ENCODE data around the gene HMCN2. TPM values are rescaled to one million over a fixed set of nuclear protein-coding genes. Genes with fewer than 3 reads are reported as not detected.

The HMCN2 gene
- total RNA-seq, 1 experiment from 2014 or later, result 8.6 TPM

GRCh38 chr9:130452835-130453234, 187.3 kb downstream of the HMCN2 start:
- Histone ChIP-seq H3K23ac (ENCODE audit: insufficient read length, low read depth, low read length) (no peak overlapping the region), H3K27ac (ENCODE audit: insufficient read length, low read depth, low read length) (no peak overlapping the region), H3K27me3 (ENCODE audit: insufficient read depth, low read length) (no peaks in the 10 kb centered on the region), H2BK120ac (ENCODE audit: low read depth, low read length, poor library complexity, severe bottlenecking) (no peak overlapping the region), H2AK5ac (ENCODE audit: insufficient read length, low read length) (no peak overlapping the region), H4K91ac (ENCODE audit: insufficient read length, low read depth, low read length) (no peak overlapping the region), H4K5ac (ENCODE audit: insufficient read length, low read depth, low read length) (no peak overlapping the region), H3T11ph (ENCODE audit: low read length) (no peak overlapping the region), H3K4ac (ENCODE audit: low read depth, low read length) (no peak overlapping the region), H2BK5ac (ENCODE audit: insufficient read length, low read length) (no peak overlapping the region), H3K18ac (ENCODE audit: insufficient read length, low read depth, low read length) (no peak overlapping the region), H3K9me3 (ENCODE audit: control insufficient read depth, low read depth, low read length) (no peaks in the 10 kb centered on the region), H3K79me1 (ENCODE audit: insufficient read depth, low read depth, low read length, poor library complexity, severe bottlenecking) (no peaks in the 10 kb centered on the region), H2BK12ac (ENCODE audit: insufficient read length, low read depth, low read length) (no peak overlapping the region), H4K20me1 (ENCODE audit: control insufficient read depth, insufficient read depth, insufficient read length) (no peaks in the 10 kb centered on the region), H3K79me2 (ENCODE audit: insufficient read depth, low read length) (no peaks in the 10 kb centered on the region), H3K4me1 (ENCODE audit: insufficient read depth, low read length) (peaks cover under 1% of the 10 kb centered on the region; the same call in 1 of the 2 replicates), H3K9ac (ENCODE audit: extremely low read depth, insufficient read length, low read length) (no peak overlapping the region), H2AFZ (ENCODE audit: low read length) (no peak overlapping the region), H3K14ac (ENCODE audit: insufficient read depth, low read length) (no peak overlapping the region), H3K4me2 (ENCODE audit: insufficient read depth, insufficient read length, low read length) (no peak overlapping the region), H2BK15ac (ENCODE audit: low read depth, low read length) (no peak overlapping the region), H2BK20ac (ENCODE audit: low read depth, low read length, poor library complexity, severe bottlenecking) (no peak overlapping the region), H3K56ac (ENCODE audit: insufficient read length, low read depth, low read length) (no peak overlapping the region), H4K8ac (replicated peaks; ENCODE audit: insufficient read length, low read depth, low read length) (no peak overlapping the region), H3K23me2 (ENCODE audit: insufficient read length, low read depth, low read length, poor library complexity, severe bottlenecking) (peaks cover 2% of the 10 kb centered on the region)
- Mint-ChIP-seq H3K4me3 (no peak overlapping the region), H3K36me3 (ENCODE audit: insufficient read depth in 1 of 3, low read depth in 3 of 3) (peaks cover 4 to 14% (median 13%) of the 10 kb centered on the region in 3 experiments), H3K9me3 (no peaks in the 10 kb centered on the region), H3K27me3 (ENCODE audit: low read depth) (peaks cover 4% of the 10 kb centered on the region), H3K4me1 (peaks cover 24 to 37% of the 10 kb centered on the region in 2 experiments), H3K27ac (no peak overlapping the region)
- no peak for TF ChIP-seq CTCF (conservative IDR thresholded peaks at IDR 0.05)
- WGBS (ENCODE audit: extremely low coverage, insufficient read length, low lambda C conversion rate), result no CpG with 5 or more reads among the region's 4 CpGs
- DNase-seq, result no peak

Measured in H9 (cell line).